Germinal center (tissue), 1 donor: ENCODE data around the gene SETBP1.

Source experiments
- DNase-seq: peaks from one replicate; pipeline ENCODE4 v3.0.0; 2012; ENCODE audit warnings: mixed read lengths, low spot score

SETBP1 gene

DNA sequence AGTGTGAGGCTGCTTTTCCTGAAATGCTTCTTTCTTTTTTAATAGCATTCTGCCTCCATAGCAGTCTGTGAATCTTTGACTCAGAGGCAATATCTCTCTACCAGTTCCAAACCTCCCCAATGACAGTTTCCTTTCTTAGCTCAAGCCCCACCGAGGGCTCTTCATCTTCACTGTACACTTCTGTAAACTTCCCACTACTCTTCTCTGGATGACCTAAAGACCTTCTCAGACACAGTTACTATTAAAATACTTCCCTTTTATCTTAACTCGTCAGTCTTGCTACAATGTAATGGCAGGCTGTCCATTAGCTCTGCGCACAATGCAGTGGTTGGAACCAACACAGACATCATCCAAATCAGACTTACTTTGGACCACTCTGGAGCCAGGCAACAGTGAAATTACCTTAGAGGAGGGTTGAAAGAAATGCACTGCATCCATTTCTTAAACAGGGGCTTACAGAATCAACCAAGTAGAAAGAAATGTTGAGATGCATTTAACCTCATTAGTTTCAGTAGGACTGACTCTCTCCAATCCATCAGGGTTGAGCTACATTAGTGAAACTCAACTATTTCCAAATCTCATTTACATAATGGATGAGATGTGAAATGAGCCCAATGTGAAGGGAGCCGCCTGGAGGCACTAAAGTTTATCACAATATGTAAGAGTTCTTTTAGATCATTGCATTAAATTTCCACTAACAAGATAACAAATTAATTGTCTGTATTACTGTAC, 343.8 kb downstream of the SETBP1 start:
- no peak for DNase-seq

DNA sequence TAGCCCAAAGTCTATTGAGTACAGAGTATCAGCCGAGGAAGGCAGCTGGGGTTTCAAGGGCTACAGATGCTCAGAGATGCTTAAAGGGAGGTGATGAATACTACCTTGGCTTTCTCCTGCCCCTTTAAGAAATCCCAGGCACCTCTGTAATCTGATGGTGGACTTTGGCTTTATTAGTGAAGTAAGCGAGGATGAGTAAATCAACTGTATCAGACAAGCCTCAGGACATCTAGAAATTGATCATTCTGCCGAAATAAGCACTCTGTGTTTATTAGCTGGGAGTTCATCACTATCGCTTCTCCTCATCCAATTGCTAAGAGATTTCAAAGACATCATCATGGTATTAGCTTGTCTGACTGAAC, 344.4 kb downstream of the SETBP1 start:
- no peak for DNase-seq

DNA sequence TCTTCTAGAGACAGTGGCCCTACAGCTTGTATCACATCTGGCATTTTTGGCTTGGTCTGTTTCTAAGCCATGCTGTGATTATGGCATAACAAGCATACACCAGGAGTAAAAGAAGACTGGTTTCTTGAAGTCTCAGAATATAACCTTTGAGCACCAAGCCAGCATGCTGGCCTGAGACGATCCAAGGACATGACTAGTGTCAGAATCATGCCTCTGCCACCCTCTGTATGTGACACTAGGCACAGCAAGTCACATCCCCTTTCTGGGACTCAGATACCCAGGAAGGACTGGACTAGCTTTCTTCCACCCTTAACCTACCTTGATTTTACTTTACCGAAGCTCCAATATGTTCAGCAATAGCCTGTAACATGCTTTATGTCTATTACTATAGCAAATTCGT, 345.5 kb downstream of the SETBP1 start:
- DNase-seq, result no peak

DNA sequence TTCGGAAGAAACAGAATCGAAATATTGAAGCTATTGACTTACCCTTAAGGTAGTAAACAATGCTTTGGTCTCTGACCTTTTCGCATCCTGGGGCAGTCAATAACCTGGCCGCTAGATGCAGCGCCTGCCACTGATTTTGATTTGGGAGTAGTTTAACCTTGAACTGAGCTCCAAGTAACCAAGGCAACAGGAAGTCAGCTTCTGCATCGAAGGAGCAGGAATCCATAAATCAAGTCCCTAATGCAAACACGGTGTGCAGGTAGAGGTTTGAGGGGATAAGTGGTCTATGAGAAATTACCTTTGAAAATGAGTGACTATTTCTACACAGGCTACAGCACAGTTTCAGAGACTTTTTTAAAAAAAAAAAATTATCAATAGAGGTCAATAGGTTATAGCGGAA, 353.5 kb downstream of the SETBP1 start:
- no peak for DNase-seq

DNA sequence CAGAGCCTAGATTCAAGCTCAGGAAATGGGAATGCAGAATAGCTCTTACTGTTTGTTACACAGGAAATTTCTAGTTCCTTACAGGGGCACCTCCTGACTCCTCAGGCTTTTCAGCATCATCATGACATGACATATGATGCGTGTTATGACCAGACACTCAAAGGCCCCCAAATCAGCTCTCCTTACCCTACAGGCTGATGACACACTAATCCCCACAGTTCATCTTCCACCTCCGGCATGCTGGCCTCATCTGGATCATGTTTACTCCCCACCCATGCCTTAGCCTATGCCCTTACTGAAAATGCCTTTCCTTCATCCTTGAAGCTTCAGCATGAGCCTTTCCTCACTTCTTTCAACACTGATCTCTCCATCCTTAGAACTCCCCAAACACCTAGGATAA, 356.9 kb downstream of the SETBP1 start:
- DNase-seq, result no peak

DNA sequence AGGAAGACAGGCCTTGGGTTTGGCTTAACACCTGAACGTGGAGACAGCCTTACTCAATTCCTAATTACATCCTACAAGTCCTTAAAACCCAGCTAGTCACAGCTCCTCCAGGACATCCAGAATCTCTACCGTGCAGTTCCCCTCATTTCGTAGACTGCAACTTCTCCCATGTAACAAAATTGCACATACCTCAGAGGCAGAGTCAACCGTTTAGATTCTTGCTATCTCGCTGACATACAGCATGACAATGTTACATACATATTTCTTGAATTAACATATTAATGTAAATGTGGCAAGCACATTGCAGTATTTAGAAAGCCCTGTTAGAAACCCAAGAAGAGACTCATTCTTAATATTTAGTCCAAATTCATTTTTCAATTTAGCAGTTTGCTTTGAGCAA, 358.7 kb downstream of the SETBP1 start:
- no peak for DNase-seq

DNA sequence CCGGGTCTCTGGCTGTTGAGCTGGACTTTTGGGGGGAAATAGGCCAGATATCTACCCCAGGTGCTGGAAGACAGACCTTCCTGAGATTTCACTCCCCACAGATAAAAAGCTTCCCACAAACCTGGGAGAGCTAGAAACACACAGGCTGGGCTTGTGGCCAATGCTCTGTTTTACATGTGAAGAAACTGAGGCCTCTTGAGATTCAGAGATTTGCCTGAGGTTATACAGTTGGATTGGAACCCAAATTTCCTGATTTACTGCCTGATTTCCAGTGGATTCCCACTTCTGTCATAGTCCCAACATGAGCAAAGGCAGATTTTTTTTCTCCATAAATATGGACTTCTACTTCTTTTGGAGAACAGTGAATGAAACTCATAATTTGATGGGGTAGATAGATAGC, 360.2 kb downstream of the SETBP1 start:
- DNase-seq, result no peak

DNA sequence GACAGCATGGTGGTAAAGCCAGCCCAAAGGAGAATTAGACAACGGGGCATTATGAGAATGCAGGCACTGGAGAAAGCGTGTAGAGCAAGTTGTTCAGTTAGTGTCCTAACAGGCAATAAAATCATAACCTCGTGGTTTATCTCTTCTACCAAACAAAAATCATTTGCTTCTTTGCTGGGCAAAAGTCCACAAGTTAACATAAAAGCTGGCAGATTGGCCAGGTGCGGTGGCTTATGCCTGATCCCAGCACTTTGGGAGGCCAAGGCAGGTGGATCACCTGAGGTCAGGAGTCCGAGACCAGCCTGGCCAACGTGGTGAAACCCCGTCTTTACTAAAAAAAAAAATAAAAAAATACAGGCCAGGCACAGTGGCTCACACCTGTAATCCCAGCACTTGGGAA, 364.1 kb downstream of the SETBP1 start:
- no peak for DNase-seq

DNA sequence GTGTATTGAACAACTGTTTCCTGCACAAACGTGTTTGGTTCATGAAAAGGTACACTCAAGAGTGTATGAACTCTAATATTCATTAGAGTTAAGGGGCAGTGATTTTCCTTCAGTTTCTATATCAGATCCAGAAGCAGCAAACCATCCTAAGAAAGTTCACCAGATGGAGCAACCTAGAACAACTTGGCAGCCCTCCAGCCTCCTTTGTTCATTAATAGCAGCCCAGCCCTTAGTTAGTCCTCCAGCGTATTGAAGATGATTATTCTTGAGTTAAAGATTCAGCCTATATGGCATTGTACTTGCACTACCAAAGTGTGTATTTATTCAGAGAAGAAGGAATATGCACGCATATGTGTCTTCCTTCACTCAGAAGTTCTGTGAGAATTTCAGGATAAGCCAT, 365.5 kb downstream of the SETBP1 start:
- no peak for DNase-seq

DNA sequence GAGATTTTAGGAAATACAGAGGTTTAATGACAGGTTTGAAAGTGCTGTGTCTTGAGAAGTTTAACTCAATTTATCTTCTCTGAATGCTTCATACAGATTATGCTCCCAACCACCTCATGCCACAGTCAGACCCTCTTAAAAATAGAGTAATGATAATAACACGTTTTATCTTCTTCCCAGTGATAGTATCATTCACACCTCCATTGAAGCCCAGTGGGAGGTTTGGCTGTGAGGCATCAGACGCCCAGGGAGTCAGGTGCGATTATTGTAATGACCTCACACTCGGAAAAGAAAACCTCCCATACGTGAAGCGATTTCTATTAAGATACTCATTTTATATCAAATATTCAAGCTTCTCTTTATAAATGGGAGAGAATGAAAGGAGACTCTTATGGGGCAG, 366.3 kb downstream of the SETBP1 start:
- DNase-seq, result no peak

DNA sequence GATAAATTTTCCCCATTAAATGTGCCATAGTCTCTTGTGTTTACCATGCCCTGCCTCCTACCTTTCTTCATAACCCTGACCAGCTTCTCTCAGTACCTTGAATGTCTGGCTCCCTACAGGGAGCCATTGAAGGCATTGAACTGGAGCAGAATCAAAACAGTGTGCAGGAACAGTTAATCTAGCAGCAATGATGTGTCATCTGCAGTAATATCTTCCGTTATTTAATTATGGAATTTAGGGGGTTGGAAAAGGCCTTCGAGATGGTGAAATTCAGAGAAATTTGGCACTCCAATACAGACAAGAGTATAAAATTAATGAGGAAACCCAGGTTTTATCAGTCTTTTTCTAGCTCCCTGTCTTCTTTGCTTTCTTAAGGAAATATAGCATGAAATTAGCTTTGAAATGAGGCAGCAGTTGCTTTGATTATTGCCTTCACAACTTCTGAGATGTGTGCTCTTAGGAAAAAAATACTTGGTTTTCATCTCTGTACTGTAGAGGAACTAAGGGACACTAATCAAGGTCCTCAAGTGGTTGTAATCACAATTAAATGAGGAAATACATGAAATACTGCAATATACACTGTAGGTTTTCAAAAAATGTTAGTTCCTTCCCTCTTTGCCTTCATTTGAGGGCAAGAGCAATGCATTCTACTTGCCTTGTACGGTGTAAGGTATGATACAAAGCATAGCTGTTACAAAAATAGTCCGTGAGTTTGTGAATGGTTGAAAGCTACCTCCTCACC, 369.1 kb downstream of the SETBP1 start:
- no peak for DNase-seq

DNA sequence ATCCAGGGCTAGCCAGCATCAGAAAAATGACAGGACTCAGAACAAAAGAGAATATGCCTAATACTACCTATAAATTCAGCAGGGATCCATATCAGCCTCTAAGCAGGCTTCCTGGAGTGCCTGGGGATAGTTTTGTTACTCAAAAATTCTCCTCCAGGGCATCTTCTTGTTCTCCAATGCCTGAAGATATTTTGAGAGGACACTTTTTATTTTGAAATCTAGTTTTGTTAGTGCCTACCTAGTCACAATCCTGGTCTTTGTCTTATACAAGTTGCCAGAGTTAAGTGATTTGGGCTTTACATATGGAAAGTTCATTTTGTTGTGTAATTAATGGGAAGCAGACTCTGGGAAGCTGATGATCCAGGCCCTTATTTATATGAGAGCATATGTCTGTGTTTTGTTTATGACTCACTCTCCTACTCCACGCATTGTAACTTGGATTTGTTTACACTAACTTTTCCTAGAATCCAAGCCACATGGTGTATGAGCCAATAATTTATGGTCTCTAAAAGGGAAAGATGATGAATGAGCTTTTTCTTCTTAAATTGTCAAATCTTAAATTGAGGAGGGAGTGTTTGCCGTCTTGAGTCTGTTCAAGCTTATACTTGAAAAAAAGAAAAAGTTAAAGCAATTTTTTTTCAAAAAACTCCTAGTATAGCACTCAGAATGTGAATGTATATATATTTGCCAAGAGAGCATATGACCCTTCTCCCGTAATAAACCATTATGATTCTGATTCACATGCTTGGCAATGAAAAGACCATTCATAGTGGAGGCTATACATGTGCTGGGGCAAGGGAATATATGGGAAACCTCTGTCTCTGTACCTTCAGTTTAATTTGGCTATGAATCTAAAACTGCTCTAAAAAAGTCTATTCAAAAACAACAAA, 370.3 kb downstream of the SETBP1 start:
- no peak for DNase-seq

DNA sequence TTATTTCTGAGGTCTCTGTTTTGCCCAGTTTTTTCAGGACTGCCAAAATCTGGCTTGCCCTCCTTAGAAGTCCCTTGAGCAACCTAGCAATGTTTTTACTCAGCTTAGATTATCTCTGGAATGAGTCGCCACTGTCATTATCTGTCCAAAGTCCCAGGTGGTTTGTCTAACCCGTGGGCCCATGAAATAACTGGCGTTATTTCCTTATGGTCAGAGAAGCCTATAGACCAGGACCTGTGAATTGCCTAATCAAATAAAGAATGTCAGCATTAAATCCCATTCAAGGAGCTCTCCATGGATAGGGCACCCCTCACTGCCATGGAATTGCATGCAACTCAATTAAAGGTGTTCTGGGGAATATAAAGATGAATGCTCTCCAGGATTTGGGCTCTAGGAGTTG, 373.9 kb downstream of the SETBP1 start:
- DNase-seq, result no peak

DNA sequence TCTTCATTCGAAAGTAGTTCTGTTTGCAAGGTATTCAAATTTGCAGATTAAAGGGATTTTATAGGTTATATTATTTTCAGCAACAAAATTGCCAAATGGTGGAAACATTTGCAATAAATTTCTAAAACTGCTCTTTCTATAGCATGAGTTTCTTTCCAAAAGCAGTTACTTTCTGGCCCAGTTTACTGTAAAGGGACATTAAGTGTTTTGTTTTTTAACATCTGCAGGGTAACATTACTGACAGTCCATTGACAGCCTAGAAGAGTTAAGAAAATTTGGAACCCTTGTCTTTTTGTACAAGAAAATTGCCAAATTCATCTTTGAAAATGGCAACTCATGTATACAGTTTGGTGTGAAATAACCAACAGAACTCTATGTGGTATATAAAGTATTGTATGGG, 375.1 kb downstream of the SETBP1 start:
- no peak for DNase-seq

DNA sequence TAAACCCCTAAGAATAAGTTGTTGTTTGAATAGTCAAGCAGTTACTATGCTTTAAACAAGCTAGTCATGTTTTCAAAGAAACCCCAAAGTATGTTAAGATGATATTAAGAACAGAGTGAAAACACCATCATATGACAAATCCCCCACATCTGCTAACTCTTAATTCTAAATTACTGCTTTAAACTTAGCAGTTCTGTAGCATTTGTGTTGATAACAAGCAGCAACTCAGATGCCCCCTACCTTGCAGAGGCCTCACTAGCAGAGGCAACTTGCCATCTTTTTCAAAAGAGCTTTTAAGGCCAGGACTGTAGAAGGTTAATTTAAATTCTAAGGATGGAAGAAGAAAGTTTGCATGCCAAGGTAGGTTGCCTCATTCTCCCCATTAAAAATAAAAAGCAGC, 376.2 kb downstream of the SETBP1 start:
- DNase-seq, result no peak

DNA sequence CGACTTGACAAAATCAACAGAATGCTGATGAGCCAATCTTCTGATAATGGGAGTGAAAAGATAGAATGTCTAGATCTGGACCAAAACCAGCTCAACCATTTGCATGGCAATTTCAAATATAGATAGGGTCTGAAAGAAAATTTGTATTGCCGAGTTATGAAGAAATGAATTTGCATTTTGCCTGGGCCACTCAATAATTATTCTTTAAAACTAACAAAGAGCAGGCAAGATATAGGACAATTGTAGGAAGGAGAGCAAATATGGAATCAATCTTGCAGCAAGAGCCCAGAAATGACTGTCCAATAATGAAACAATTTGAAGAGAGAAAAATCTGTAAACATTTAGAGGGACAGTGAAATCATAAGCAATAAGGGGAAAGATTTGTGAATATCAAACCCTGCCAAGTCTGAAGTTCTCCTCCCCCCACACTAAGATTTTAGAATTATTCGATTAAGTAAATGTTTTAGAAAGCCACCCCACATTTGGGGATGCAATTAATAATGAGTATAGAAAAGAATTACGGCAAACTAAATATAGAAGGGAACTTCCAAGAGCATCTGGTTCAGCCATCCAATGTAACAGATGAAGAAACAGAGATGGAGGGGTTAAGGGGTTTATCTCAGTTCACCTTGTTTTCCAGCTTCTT, 377.4 kb downstream of the SETBP1 start:
- DNase-seq, result no peak

DNA sequence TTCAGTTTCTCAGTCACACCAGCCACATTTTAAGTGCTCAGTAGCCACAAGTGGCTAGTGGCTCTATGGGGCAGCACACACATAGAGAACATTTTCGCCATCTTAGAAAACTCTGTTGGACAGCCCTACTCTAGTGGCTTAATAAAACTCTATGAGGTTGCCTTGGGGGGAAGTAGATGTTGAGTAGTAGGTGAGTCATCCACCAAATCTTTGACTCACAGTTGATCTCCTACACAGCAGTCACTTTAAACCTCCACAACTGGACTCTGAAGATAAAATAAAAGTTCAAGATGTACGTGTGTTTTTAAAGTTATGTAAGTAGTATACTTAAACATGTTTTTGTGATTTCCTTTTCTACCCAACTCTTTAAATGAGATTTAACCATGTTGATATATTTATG, 379.0 kb downstream of the SETBP1 start:
- no peak for DNase-seq

DNA sequence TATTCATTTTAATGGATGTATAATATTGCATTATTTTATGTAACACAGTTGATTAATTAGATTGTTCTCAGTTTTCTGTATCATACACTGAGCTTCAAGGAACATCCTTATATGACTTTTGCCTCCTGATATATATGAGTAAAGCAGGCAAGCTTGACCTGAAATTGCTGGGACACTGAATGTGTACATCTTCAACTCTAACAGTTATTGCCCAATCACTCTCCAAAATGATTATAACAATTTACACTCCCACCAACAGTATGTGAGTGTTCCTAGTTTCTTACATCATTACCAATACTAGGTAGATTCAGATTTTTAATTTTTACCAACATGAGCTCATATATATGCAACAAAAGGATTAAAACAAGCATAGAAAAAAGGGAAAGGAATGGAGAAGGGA, 379.4 kb downstream of the SETBP1 start:
- DNase-seq, result no peak

DNA sequence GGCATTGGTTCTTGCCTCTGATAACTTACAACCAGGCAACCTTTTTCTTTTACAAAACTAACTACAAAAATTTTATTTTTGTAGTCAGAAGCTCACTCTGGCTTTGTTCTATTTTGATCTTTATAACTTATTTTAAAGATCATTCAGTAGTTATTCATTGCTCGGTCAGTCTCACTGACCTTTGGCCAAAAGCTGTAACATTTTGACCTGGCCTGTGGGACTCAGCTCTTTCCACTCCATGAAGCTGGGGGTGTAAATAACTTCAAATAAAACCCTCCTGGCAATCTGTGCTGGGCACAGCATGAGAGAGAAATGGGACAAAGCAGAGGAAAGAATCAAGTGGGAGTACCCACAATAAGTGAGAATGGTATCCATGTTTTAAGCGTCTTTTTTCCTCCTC, 380.7 kb downstream of the SETBP1 start:
- DNase-seq, result no peak

DNA sequence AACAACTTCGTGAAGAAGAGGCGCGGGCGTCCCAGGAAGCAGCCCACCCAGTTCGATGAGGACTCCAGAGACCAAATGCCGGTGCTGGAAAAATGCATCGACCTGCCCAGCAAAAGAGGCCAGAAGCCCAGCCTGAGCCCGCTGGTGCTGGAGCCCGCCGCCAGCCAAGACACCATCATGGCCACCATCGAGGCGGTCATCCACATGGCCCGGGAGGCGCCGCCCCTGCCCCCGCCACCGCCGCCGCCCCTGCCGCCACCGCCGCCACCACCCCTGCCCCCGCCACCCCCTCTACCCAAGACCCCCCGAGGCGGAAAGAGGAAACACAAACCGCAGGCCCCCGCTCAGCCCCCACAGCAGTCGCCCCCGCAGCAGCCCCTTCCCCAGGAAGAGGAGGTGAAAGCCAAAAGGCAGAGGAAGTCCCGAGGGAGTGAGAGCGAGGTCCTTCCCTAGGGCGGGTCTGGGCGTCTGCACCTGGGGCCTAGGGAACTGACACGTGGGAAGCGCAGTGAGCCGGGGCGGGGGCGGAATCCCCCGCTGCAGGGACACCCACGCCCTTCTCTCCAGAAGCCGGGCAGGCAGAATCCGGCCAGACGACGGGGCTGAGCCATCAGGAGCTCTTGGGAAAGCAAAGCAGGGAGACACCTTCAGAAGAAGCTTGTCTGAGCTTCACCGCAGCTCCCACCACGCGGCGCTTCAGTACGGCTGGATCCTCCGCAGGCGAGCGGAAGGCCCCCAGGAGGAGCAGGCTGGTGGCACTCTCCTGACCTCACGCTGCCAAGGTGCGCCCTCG, 382.8 kb downstream of the SETBP1 start:
- DNase-seq, result no peak

DNA sequence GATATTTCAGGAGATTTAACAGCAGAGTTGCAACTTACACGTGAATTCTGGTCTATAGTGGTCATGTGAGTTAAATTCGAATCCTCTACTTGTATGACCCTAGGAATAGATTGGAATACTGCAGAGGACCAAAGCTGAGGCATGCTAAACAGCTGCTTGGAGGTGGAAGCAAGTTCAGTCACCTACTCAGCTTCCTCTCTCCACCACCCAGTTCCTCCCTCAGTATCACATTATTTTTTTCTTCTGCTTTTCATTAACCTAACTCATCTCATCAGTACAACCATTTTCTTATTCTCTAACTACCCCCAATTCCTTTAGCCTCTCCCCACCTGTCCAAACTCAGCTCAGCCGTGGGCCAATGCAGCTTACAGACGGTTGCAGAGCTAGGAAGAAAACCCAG, 385.5 kb downstream of the SETBP1 start:
- no peak for DNase-seq

DNA sequence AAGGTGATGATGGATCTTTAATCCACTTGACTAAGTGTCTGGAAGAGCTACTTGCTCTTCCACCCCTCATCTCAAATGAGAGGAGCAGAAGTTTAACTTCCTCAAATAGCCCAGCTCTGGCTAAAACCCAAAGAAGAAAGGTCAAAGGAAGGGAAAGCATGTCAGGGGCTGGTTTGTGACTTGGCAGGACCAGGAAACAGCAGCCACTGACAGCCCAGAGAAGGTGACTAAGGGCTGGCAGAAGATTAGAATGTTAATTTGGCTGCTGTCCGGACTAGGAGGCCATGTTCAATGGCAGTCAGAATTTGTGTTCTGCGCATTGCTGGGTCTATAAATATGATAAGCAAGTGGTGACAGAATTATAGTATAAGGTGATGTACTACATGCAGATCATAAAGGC, 386.2 kb downstream of the SETBP1 start:
- DNase-seq, result no peak
